SK-N-SH treated with all-trans-retinoic acid at 6 μM for 48 hours (cell line): Measurements from ENCODE around the gene IRX6.

Experiments
- ARNTL ChIP-seq: fragments of 450-650 bp; formaldehyde crosslinking; IDR thresholded peaks from 2 replicates; pipeline ENCODE4 v1.5.0; 2020; ENCODE audit warnings: low read depth, mild to moderate bottlenecking, moderate library complexity, borderline replicate concordance
- BACH2 ChIP-seq: fragments of 250-450 bp; sonication (Bioruptor Pico); IDR thresholded peaks from 2 replicates; pipeline ENCODE4 v1.9.0; 2021; ENCODE audit warnings: mild to moderate bottlenecking, borderline replicate concordance
- ESRRG ChIP-seq: fragments of 250-450 bp; sonication (Bioruptor Pico); IDR thresholded peaks from 2 replicates; pipeline ENCODE4 v1.6.1; 2021; ENCODE audit warnings: mild to moderate bottlenecking
- GLIS3 ChIP-seq: fragments of 250-450 bp; sonication (Bioruptor Pico); IDR thresholded peaks from 2 replicates; pipeline ENCODE4 v1.5.0; 2020; ENCODE audit warnings: mild to moderate bottlenecking, moderate library complexity
- POU6F1 ChIP-seq: fragments of 250-450 bp; sonication (Bioruptor Pico); IDR thresholded peaks from 2 replicates; pipeline ENCODE4 v1.8.0; 2021; ENCODE audit warnings: low read depth, mild to moderate bottlenecking, moderate library complexity, borderline replicate concordance
- SNAI2 ChIP-seq: fragments of 250-450 bp; sonication (Bioruptor Pico); IDR thresholded peaks from 2 replicates; pipeline ENCODE4 v1.5.0; 2020; ENCODE audit warnings: mild to moderate bottlenecking, moderate library complexity
- TCF4 ChIP-seq: fragments of 250-450 bp; sonication (Bioruptor Pico); IDR thresholded peaks from 2 replicates; pipeline ENCODE4 v1.8.0; 2021; ENCODE audit warnings: mild to moderate bottlenecking, moderate library complexity, borderline replicate concordance
- TOX ChIP-seq: fragments of 250-450 bp; sonication (Bioruptor Pico); IDR thresholded peaks from 2 replicates; pipeline ENCODE4 v1.8.0; 2021; ENCODE audit warnings: mild to moderate bottlenecking, moderate library complexity, borderline replicate concordance
- ZFP30 ChIP-seq: fragments of 450-650 bp; formaldehyde crosslinking; IDR thresholded peaks from 2 replicates; pipeline ENCODE4 v1.5.0; 2022; ENCODE audit warnings: mild to moderate bottlenecking, moderate library complexity
- ZNF70 ChIP-seq: fragments of 450-650 bp; formaldehyde crosslinking; IDR thresholded peaks from 2 replicates; pipeline ENCODE4 v1.5.0; 2020; ENCODE audit warnings: mild to moderate bottlenecking, moderate library complexity
- ZNF8 ChIP-seq: fragments of 450-650 bp; formaldehyde crosslinking; IDR thresholded peaks from 2 replicates; pipeline ENCODE4 v1.5.0; 2020; ENCODE audit warnings: mild to moderate bottlenecking, moderate library complexity
- TF ChIP-seq, protein P1 (sequence below): fragments of 250-450 bp; sonication (Bioruptor Pico); IDR thresholded peaks from 2 replicates; pipeline ENCODE4 v1.8.0; 2020; ENCODE audit warnings: mild to moderate bottlenecking, moderate library complexity, borderline replicate concordance

DNA sequence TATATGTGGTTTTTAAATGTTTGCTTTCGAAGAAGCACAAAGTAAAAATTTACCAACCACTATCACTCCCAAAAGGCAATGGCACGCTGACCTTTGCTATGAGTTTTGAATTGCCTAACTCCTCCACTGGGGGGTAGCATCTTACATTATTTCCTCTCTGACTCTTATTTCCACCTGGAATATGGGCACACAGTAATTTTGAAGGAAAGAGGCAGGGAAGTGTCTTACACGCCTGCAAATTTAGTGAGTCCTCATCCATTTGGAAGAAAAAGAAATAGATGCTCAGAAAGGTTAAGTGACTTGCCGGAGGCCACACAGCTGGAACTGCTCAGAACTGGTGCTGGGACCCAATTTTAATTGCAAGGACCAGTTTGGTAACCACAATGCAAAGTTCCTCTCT lies 29.9 kb upstream of the IRX6 start:
- no peak for TF ChIP-seq TOX (CRISPR knock-in tag)
- no peak for TF ChIP-seq ZFP30 (CRISPR knock-in tag)
- TF ChIP-seq ZNF70 (CRISPR knock-in tag), result no peak
- no peak for TF ChIP-seq TCF4 (CRISPR knock-in tag)
- no peak for TF ChIP-seq SNAI2 (CRISPR knock-in tag)
- TF ChIP-seq ESRRG (CRISPR knock-in tag), result no peak
- TF ChIP-seq, protein P1, sequence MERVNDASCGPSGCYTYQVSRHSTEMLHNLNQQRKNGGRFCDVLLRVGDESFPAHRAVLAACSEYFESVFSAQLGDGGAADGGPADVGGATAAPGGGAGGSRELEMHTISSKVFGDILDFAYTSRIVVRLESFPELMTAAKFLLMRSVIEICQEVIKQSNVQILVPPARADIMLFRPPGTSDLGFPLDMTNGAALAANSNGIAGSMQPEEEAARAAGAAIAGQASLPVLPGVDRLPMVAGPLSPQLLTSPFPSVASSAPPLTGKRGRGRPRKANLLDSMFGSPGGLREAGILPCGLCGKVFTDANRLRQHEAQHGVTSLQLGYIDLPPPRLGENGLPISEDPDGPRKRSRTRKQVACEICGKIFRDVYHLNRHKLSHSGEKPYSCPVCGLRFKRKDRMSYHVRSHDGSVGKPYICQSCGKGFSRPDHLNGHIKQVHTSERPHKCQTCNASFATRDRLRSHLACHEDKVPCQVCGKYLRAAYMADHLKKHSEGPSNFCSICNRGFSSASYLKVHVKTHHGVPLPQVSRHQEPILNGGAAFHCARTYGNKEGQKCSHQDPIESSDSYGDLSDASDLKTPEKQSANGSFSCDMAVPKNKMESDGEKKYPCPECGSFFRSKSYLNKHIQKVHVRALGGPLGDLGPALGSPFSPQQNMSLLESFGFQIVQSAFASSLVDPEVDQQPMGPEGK (CRISPR knock-in tag), result no peak
- TF ChIP-seq POU6F1 (CRISPR knock-in tag), result no peak
- no peak for TF ChIP-seq ZNF8
- no peak for TF ChIP-seq GLIS3 (CRISPR knock-in tag)
- TF ChIP-seq ARNTL (CRISPR knock-in tag), result no peak
- TF ChIP-seq BACH2 (CRISPR knock-in tag), result no peak
